Measurements from ENCODE around the gene RPTOR. TPM values are rescaled to one million over a fixed set of nuclear protein-coding genes. Genes with fewer than 3 reads are reported as not detected.
A peak's percentile ranks its signal among the peaks of the same experiment; 100 is the strongest.

The RPTOR gene
- total RNA-seq, 1 experiment from 2014 or later = 10.1 TPM

- no peak for DNase-seq (ENCODE audit: low read depth)
Observed at GRCh38 chr17:80588702-80589383, 44.2 kb downstream of the RPTOR start.

DNA sequence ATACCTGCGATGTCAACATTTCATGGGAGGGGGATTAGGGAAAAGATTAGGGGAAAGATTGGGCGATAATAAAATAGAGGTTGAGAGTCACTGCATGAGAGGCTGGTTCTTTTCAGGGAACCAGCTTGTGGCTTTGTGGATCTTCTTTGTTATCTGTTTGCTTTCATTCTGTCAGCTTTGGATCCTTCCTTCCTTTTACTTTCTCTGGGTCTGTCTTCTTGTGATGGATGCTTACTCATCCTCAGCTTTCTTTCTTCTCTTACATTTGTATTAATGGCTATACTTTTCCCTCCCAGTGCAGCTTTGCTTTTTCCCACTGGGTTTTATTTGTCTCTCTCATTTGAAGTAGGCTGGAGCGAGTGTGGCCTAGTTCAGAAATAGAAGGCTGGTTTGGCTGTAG is 47.1 kb downstream of the RPTOR start:
- no peak for DNase-seq (ENCODE audit: low read depth)

- no peak for DNase-seq (ENCODE audit: low read depth)
Observed at GRCh38 chr17:80592243-80592642, 47.6 kb downstream of the RPTOR start.

- no peak for DNase-seq (ENCODE audit: low read depth)
Observed at GRCh38 chr17:80593181-80593580, 48.5 kb downstream of the RPTOR start.

DNA sequence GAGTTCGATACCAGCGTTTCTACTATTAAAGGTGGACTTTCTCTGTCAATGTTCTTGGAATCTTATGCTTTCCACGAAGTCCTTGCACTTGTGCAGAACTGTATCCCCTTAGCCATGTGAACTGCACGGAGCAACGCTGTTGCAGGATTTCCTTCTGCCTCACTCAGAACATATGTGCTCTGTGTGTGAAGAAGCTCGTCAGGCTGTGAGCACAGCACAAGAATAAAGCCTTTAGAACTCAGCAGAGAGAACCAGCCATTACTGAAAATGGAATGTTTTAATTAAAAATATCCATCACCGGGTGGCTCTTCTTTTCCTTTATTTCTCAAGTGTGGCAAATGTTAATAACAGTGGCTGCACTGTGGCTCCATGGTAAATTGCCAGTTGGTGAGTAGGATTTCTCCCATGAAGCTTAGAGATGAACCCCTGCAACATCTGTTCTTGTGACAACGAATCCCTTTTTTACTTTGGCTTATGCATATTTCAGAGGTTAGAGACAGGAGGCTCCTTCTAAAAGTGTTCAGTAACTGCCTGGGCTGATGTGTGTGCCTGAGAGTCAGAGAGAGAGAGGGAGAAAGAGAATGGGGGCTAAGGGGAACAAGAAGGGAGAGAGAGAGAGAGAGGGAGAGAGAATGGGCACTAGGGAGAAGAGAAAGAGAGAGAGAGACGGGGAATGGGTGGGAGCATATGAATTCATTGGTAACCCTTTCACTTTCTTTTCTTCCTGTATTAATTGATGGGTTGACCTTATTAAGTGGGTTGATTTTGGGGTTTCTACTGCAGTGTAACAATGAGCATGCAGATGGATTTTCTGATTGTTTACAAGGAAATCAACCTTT is 50.0 kb downstream of the RPTOR start:
- no peak for DNase-seq (ENCODE audit: low read depth)

DNA sequence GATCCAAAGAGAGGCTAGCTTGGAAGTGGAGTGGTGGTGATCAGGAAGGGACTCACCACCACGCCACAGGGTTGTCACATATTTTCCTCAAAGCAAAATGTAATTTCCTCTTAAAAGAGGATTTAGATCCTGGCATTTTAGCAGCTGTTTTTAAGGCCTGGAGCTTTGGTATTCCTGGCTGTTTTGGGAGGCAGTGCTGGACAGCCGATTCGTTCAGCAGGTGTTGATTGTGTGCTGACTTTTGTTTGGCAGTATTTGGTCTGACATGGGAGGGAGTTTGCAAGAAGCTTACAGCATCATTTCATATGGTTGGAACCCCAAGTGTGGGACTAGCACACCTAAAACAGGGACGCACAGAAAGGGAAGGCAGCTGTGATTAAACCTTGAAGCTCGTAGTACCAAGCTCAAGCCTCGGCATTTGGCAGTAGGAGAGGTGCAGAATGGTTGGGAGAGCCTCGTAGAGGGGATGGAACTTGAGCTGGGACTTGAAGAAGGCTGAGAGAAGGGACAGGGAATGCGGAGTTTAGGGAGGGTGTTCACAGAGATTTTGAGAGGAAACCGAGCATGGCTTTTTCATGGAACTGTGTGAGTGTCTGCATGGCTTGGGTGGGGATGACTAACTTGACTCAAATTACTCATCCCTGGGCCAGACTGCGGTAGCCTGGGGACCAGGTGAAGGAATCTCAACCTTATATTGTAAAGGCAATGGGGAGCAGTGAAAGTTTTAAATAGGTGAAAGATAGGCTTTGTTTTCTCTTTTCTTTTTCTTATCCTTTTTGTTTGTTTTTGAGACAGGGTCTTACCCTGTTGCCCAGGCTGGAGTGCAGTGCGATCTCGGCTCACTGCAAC is 52.3 kb downstream of the RPTOR start:
- peak; percentile 37 for DNase-seq (ENCODE audit: low read depth)

- no peak for DNase-seq (ENCODE audit: low read depth)
Observed at GRCh38 chr17:80598813-80599545, 54.3 kb downstream of the RPTOR start.

DNA sequence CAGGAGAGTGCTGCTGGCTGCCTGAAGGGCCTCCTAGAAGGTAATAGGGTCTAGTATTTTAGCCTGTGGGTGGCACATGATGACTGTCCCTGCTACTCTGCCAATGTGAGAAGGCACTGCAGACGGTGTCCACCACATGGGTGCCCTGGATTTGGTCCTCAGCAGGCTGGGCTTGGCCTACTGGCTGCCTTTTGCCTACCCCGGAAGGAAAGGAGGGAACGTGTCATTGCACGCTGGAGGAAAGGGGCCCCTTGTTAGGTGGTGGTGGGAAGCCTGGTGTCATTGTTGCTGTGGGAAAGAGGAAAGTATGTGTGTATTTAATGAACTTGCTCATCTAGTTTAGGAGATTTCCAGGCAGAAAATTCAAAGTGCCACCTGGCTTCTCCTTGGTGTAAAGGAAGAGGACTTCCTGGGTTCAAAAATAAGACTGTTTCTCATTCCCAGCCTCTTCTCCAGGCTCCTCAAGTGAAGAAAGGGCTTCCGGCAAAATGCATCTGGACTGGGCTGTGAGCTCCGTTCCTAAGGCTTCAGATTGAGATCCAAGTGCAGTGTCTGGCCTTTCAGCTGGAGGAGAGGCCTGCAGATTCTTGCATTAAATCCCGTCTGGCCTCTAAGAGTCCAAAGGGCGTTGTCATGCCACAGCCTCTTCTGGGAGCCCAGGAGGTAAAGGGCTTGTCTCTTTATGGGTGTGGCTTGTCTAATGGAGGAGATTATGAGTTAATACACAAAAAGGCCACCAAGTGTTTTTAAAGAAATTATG is 55.1 kb downstream of the RPTOR start:
- no peak for DNase-seq (ENCODE audit: low read depth)

GRCh38 chr17:80601146-80601545 is 56.5 kb downstream of the RPTOR start:
- no peak for DNase-seq (ENCODE audit: low read depth)

- DNase-seq (ENCODE audit: low read depth) = no peak
Observed at GRCh38 chr17:80603396-80603795, 58.8 kb downstream of the RPTOR start.

DNA sequence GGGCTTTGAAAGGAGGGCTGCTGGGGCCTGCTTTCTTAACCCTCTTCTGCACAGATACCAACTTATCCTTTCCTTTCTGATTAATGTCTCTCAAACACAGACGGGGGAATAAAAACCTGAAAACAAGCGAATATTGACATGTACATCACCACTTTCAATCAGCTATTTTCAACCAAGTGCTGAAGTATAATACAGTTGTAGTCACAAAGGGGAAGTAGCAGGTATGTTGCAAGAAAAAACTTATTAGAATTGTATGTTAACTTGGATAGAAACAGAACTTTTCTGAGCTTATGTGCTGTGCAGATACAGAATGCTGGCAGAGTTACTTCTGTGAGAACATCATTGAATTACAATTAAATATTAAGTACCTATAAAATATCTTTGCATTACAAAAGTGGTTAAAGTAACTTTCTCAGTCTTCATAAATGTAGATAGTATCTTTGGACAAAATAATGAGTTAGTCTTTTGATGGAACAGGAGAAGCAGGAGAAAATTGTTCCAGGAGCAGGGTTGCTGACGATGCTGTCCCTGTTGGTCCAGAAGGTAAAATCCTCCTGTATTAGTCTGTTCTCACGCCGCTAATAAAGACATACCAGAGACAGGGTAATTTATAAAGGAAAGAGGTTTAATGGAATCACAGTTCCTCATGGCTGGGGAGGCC is 59.5 kb downstream of the RPTOR start:
- DNase-seq (ENCODE audit: low read depth) = no peak

DNA sequence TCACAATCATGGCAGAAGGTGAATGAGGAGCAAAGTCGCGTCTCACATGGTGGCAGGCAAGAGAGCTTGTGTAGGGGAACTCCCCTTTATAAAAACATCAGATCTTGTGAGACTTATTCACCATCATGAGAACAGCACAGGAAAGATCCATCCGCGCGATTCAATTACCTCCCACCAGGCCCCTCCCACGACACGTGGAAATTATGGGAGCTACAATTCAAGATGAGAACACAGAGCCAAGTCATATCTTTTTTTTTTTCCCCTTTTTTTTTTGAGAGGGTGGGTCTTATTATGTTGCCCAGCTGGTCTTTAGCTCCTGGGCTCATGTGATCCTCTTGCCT is 60.0 kb downstream of the RPTOR start:
- no peak for DNase-seq (ENCODE audit: low read depth)

- peak; percentile 13 for DNase-seq (ENCODE audit: low read depth)
Observed at GRCh38 chr17:80605326-80606066, 60.9 kb downstream of the RPTOR start.

GRCh38 chr17:80608326-80608725 is 63.7 kb downstream of the RPTOR start:
- no peak for DNase-seq (ENCODE audit: low read depth)

- DNase-seq (ENCODE audit: low read depth) = no peak
Observed at GRCh38 chr17:80609757-80610156, 65.1 kb downstream of the RPTOR start.

GRCh38 chr17:80611816-80612215 is 67.2 kb downstream of the RPTOR start:
- DNase-seq (ENCODE audit: low read depth) = no peak

DNA sequence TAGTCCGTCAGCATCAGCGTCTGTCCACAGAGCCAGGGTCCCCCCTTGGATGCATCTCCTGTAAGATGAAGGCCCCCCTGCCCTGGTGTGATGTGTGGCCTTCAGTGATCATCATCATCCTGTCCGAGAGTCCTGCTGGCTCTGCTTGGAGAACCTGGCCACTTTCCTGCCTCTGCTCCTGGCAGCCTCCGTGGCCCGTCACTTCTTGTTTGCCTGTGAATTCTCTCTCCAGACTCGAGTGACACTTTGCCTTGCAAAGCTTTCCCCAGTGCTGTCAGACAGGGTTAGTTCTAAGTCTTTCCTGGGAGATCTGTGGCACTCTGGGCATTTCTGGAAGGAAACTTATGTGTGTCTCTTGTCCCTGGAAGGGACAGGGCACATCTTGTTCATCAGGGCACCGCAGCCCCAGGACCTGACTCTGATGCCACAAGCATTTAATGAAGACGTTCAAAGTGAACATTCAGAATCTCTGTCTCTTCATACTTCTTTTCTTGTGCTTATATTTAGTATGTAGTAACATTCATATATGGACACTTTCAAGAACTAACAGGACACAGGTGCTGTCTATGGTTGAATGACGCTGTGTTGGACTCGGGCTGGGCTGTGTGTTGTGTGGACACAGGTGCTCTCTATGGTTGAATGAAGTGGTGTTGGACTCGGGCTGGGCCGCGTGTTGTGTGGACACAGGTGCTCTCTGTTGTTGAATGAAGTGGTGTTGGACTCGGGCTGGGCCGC is 68.5 kb downstream of the RPTOR start:
- DNase-seq (ENCODE audit: low read depth) = no peak

GRCh38 chr17:80613732-80614071 is 69.1 kb downstream of the RPTOR start:
- no peak for DNase-seq (ENCODE audit: low read depth)

Measured in RPMI7951 (cell line).